Activated naive CD4-positive, alpha-beta T cell treated with anti-CD3 and anti-CD28 coated beads for 36 hours (primary cell): ENCODE data around the gene NRROS. TPM values are rescaled to one million over a fixed set of nuclear protein-coding genes. Genes with fewer than 3 reads are reported as not detected.

ENCODE experiments used
- CTCF ChIA-PET: fragments of 350-600 bp; sonication (Branson Sonifier 250); formaldehyde crosslinking; loops from one replicate; lab custom pipeline; 2021; ENCODE audit warnings: antibody characterized with exemption; lab: Charles Lee
- DNase-seq: peaks from one replicate; pipeline ENCODE4 v3.0.0-alpha.2; 2020
- H3K27ac Mint-ChIP-seq: one replicate; pipeline ENCODE4 v1.8.0; 2021; ENCODE audit warnings: mild to moderate bottlenecking, mixed read lengths
- H3K27me3 Mint-ChIP-seq: one replicate; pipeline ENCODE4 v1.8.0; 2021; ENCODE audit warnings: low read depth, mixed read lengths
- H3K36me3 Mint-ChIP-seq: one replicate; pipeline ENCODE4 v1.8.0; 2021; ENCODE audit warnings: low read depth, mixed read lengths
- H3K4me1 Mint-ChIP-seq: one replicate; pipeline ENCODE4 v1.8.0; 2021; ENCODE audit warnings: low read depth, mixed read lengths
- H3K4me3 Mint-ChIP-seq: one replicate; pipeline ENCODE4 v1.8.0; 2021; ENCODE audit warnings: mild to moderate bottlenecking, moderate library complexity, mixed read lengths
- H3K9me3 Mint-ChIP-seq: one replicate; pipeline ENCODE4 v1.8.0; 2021; ENCODE audit warnings: mixed read lengths
- intact Hi-C: fragments of 100-400 bp; cut with micrococcal nuclease; formaldehyde crosslinking; loops from one replicate; pipeline ENCODE4 v1.15.1; 2023
- total RNA-seq, 2 experiments: library from RNA; stranded (reverse); gene quantifications; one replicate each; pipeline ENCODE4 v1.2.3, GENCODE V29; 2021

The NRROS gene
- total RNA-seq, 2 experiments from 2014 or later, result 8.1 to 9.2 TPM

DNA sequence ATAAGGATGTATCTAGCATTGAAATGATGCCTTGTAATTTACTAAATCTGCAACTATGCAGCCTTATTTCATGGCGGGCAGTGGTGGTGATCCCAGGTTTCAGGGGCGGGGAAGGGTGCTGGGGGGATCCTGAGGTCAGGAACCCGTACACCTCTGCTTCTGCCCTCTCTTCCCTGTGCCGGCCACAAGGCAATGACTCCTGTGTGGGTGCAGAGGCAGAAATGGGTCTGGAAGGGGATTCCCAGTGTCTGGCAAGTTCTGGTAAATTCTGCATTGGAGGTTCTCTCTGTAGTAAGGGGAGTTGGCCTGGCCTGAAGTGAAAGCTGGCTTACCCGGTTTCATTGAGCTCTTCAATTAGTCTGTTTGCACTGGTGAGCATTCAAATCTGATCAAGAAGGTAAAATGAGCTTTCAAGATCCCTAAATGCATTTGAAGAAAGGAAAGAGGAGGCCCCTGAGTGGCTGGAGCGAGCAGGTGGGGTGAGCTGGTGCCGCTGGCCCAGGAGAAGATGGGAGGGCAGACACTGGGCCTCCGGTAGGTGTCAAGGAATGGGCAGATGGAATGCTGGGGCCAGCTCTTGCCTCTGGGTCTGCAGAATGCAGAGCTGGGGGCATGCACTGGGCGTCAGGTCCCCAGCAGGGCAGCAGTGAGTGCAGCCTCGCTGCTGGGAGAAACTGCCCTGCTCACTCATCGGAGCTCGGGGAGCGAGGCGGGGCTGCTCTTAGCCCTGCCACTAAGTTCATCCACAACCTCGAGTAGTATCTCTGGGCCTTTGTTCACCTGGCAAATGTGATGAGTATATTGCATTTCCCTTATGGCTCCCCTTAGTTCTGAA lies 13.7 kb downstream of the NRROS start:
- CTCF ChIA-PET, result interaction anchor here (0.9 kb wide), 1 partner anchor 31 kb away, joined by 3 read pairs; no protein-coding TSS in a partner anchor
- DNase-seq, result no peak
- Mint-ChIP-seq H3K36me3 (peaks cover 11% of the 10 kb centered on the region), H3K4me1 (peaks cover 13% of the 10 kb centered on the region), H3K27me3 (no peaks in the 10 kb centered on the region), H3K4me3 (no peak overlapping the region), H3K9me3 (no peaks in the 10 kb centered on the region), H3K27ac (no peak overlapping the region)
- intact Hi-C loops, result no loop called here

GRCh38 chr3:196654006-196654734 lies 14.7 kb downstream of the NRROS start:
- peaks cover 13% of the 10 kb centered on the region for H3K36me3 Mint-ChIP-seq
- H3K27me3 Mint-ChIP-seq, result no peaks in the 10 kb centered on the region
- H3K4me3 Mint-ChIP-seq, result no peak overlapping the region
- intact Hi-C loops, result no loop called here
- no peak for DNase-seq
- no peaks in the 10 kb centered on the region for H3K9me3 Mint-ChIP-seq
- CTCF ChIA-PET, result interaction anchor here (0.9 to 1.1 kb wide), 3 partner anchors 30 to 126 kb away, joined by 3 to 6 read pairs (median 3); no protein-coding TSS in a partner anchor
- peaks cover 13% of the 10 kb centered on the region for H3K4me1 Mint-ChIP-seq
- no peak overlapping the region for H3K27ac Mint-ChIP-seq

DNA sequence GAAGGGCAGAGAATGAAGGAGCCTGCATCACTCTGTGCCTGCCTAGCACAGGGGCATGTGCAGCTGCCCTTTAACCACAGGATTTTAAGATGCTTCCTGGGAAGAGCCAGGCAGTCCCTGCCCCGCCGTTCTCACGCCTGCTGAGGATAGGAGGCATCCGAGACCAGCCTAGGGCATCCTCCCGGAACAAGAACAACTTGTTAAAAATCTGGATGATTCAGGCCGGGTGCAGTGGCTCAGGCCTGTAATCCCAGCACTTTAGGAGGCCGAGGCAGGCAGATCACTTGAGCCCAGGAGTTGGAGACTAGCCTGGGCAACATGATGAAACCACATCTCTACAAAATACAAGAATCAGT lies 15.2 kb downstream of the NRROS start:
- no peaks in the 10 kb centered on the region for H3K9me3 Mint-ChIP-seq
- H3K36me3 Mint-ChIP-seq, result peaks cover 13% of the 10 kb centered on the region
- no peak overlapping the region for H3K27ac Mint-ChIP-seq
- no peaks in the 10 kb centered on the region for H3K27me3 Mint-ChIP-seq
- H3K4me3 Mint-ChIP-seq, result no peak overlapping the region
- CTCF ChIA-PET, result interaction anchor here (0.9 to 1.1 kb wide), 2 partner anchors 30 to 126 kb away, joined by 3 to 6 read pairs; no protein-coding TSS in a partner anchor
- no peak for DNase-seq
- peaks cover 13% of the 10 kb centered on the region for H3K4me1 Mint-ChIP-seq
- intact Hi-C loops, result no loop called here

- Mint-ChIP-seq H3K4me3 (no peak overlapping the region), H3K4me1 (peaks cover 10% of the 10 kb centered on the region), H3K27me3 (no peaks in the 10 kb centered on the region), H3K9me3 (no peaks in the 10 kb centered on the region), H3K36me3 (peaks cover 13% of the 10 kb centered on the region), H3K27ac (peak overlapping the region; percentile 18)
- intact Hi-C loops, result no loop called here
- CTCF ChIA-PET, result interaction anchor here (0.9 to 1.1 kb wide), 2 partner anchors 29 to 127 kb away, joined by 3 to 6 read pairs; no protein-coding TSS in a partner anchor
- DNase-seq, result no peak
These were observed 16.0 kb downstream of the NRROS start for GRCh38 chr3:196655496-196655895.

- H3K4me1 Mint-ChIP-seq, result peaks cover 3% of the 10 kb centered on the region
- CTCF ChIA-PET, result interaction anchor here (0.6 kb wide), 1 partner anchor 14 kb away, joined by 3 read pairs; no protein-coding TSS in a partner anchor
- H3K36me3 Mint-ChIP-seq, result peaks cover 10% of the 10 kb centered on the region
- no peak for DNase-seq
- H3K27me3 Mint-ChIP-seq, result no peaks in the 10 kb centered on the region
- intact Hi-C loops, result no loop called here
- no peaks in the 10 kb centered on the region for H3K9me3 Mint-ChIP-seq
- no peak overlapping the region for H3K4me3 Mint-ChIP-seq
- no peak overlapping the region for H3K27ac Mint-ChIP-seq
These were observed 16.7 kb downstream of the NRROS start for GRCh38 chr3:196656213-196656612.

- Mint-ChIP-seq H3K9me3 (no peaks in the 10 kb centered on the region), H3K27ac (no peak overlapping the region), H3K27me3 (no peaks in the 10 kb centered on the region), H3K36me3 (peaks cover 8% of the 10 kb centered on the region), H3K4me3 (no peak overlapping the region), H3K4me1 (no peaks in the 10 kb centered on the region)
- DNase-seq, result no peak
- CTCF ChIA-PET, result no interaction called here
- intact Hi-C loops, result no loop called here
These were observed 20.4 kb downstream of the NRROS start for GRCh38 chr3:196659901-196660351.

DNA sequence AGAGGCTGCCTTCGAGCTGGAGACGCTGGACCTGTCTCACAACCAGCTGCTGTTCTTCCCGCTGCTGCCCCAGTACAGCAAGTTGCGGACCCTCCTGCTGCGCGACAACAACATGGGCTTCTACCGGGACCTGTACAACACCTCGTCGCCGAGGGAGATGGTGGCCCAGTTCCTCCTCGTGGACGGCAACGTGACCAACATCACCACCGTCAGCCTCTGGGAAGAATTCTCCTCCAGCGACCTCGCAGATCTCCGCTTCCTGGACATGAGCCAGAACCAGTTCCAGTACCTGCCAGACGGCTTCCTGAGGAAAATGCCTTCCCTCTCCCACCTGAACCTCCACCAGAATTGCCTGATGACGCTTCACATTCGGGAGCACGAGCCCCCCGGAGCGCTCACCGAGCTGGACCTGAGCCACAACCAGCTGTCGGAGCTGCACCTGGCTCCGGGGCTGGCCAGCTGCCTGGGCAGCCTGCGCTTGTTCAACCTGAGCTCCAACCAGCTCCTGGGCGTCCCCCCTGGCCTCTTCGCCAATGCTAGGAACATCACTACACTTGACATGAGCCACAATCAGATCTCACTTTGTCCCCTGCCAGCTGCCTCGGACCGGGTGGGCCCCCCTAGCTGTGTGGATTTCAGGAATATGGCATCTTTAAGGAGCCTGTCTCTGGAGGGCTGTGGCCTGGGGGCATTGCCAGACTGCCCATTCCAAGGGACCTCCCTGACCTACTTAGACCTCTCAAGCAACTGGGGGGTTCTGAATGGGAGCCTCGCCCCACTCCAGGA lies 21.1 kb downstream of the NRROS start:
- H3K9me3 Mint-ChIP-seq, result no peaks in the 10 kb centered on the region
- no peaks in the 10 kb centered on the region for H3K4me1 Mint-ChIP-seq
- CTCF ChIA-PET, result no interaction called here
- intact Hi-C loops, result no loop called here
- H3K27ac Mint-ChIP-seq, result no peak overlapping the region
- DNase-seq, result no peak
- no peak overlapping the region for H3K4me3 Mint-ChIP-seq
- H3K27me3 Mint-ChIP-seq, result no peaks in the 10 kb centered on the region
- peaks cover 6% of the 10 kb centered on the region for H3K36me3 Mint-ChIP-seq

- intact Hi-C loops, result no loop called here
- Mint-ChIP-seq H3K4me3 (no peak overlapping the region), H3K27me3 (no peaks in the 10 kb centered on the region), H3K27ac (no peak overlapping the region), H3K4me1 (no peaks in the 10 kb centered on the region), H3K9me3 (no peaks in the 10 kb centered on the region), H3K36me3 (peaks cover 3% of the 10 kb centered on the region)
- DNase-seq, result no peak
- CTCF ChIA-PET, result no interaction called here
These were observed 21.9 kb downstream of the NRROS start for GRCh38 chr3:196661400-196661799.

- DNase-seq, result no peak
- Mint-ChIP-seq H3K9me3 (no peaks in the 10 kb centered on the region), H3K4me3 (no peak overlapping the region), H3K27me3 (no peaks in the 10 kb centered on the region), H3K4me1 (no peaks in the 10 kb centered on the region), H3K27ac (no peak overlapping the region), H3K36me3 (peaks cover 2% of the 10 kb centered on the region)
- intact Hi-C loops, result no loop called here
- CTCF ChIA-PET, result no interaction called here
These were observed 22.5 kb downstream of the NRROS start for GRCh38 chr3:196662033-196662432.

DNA sequence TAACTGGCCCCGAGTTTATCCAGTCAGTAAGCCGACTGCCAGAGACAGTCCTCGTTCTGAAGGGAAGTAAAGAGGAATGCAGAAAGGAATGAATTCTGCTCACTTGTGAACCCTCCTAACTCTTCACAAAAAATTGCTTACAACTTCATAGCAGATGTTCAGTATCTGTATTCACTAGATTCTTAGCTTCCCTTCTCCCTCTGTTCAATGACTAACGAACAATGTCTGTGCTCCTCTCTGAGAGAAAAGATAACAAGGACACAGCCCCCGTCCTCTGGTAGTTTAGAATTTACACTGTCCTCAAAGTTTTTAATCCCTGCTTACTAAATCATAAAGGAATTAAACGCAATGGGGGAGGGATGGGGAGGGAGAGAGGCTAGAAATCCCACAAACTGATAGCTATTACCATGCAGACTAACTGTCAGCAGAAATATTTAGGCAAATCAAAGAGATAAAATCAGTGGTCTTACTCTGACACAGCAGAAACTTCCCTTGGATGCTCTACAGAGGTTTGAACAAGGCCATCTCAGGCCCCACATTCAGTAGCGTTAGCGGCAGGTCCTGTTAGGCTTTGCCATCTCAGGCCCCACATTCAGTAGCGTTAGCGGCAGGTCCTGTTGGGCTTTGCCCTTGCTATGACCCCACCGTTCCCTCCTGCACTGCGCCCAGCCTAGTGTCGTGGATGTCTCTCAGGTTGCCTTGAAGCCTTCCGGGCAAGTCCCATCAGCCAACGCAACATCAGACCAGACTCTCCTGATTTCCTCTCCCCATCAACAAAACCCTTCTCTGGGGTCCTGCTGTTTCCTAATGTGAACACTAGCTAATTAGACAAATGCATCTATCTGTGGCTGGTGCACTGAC lies 23.4 kb downstream of the NRROS start:
- DNase-seq, result no peak
- Mint-ChIP-seq H3K9me3 (no peaks in the 10 kb centered on the region), H3K4me1 (no peaks in the 10 kb centered on the region), H3K27ac (no peak overlapping the region), H3K27me3 (no peaks in the 10 kb centered on the region), H3K4me3 (no peak overlapping the region), H3K36me3 (peaks cover 2% of the 10 kb centered on the region)
- intact Hi-C loops, result no loop called here
- CTCF ChIA-PET, result interaction anchor here (0.8 kb wide), 1 partner anchor 32 kb away, joined by 3 read pairs; no protein-coding TSS in a partner anchor

GRCh38 chr3:196666001-196666867 lies 26.7 kb downstream of the NRROS start:
- DNase-seq, result no peak
- intact Hi-C loops, result no loop called here
- CTCF ChIA-PET, result no interaction called here
- Mint-ChIP-seq H3K4me3 (no peak overlapping the region), H3K27me3 (no peaks in the 10 kb centered on the region), H3K36me3 (no peaks in the 10 kb centered on the region), H3K27ac (no peak overlapping the region), H3K9me3 (no peaks in the 10 kb centered on the region), H3K4me1 (peaks cover 12% of the 10 kb centered on the region)
